Neural cell (in vitro differentiated cells): ENCODE data around the gene PODXL2. TPM values are rescaled to one million over a fixed set of nuclear protein-coding genes. Genes with fewer than 3 reads are reported as not detected.

Experiments used
- H2AFZ ChIP-seq: fragments of 200-600, 300-800 bp; sonication (generic), shearing (Covaris generic); 2 replicates; pipeline ENCODE4 v1.6.0; 2014; ENCODE audit warnings: low read depth, mild to moderate bottlenecking, antibody characterized with exemption, low read length, moderate library complexity
- H3F3A ChIP-seq: fragments of 200-600 bp; shearing (Covaris generic); 2 replicates; pipeline ENCODE4 v1.6.1; 2016; ENCODE audit warnings: mild to moderate bottlenecking, moderate library complexity, mixed read lengths, antibody characterized with exemption, low read length; ENCODE audit not compliant: insufficient read depth, poor library complexity, severe bottlenecking
- H3K27ac ChIP-seq: fragments of 200-600, 300-800 bp; sonication (generic), shearing (Covaris generic); 2 replicates; pipeline ENCODE4 v1.5.1; 2014; ENCODE audit warnings: mild to moderate bottlenecking, low read length, moderate library complexity
- H3K27me3 ChIP-seq: fragments of 300-800, 200-600 bp; sonication (generic), shearing (Covaris generic); 2 replicates; pipeline ENCODE4 v1.6.0; 2014; ENCODE audit warnings: mild to moderate bottlenecking, low read depth, low read length, moderate library complexity; ENCODE audit not compliant: insufficient read depth
- H3K36me3 ChIP-seq: fragments of 300-800, 200-600 bp; sonication (generic), shearing (Covaris generic); 2 replicates; pipeline ENCODE4 v1.5.1; 2014; ENCODE audit warnings: mild to moderate bottlenecking, antibody characterized with exemption, low read length, moderate library complexity; ENCODE audit not compliant: insufficient read depth
- H3K4me2 ChIP-seq: fragments of 300-800, 200-600 bp; sonication (generic), shearing (Covaris generic); 2 replicates; pipeline ENCODE4 v1.6.0; 2014; ENCODE audit warnings: mild to moderate bottlenecking, low read length
- H3K4me3 ChIP-seq: fragments of 300-800, 200-600 bp; sonication (generic), shearing (Covaris generic); 2 replicates; pipeline ENCODE4 v1.5.1; 2014; ENCODE audit warnings: mild to moderate bottlenecking, low read length, moderate library complexity
- H3K79me2 ChIP-seq: fragments of 200-600 bp; shearing (Covaris generic); replicated peaks from 2 replicates; pipeline ENCODE4 v1.6.0; 2014; ENCODE audit warnings: mild to moderate bottlenecking, low read length, moderate library complexity; ENCODE audit not compliant: insufficient read depth
- H3K9ac ChIP-seq: fragments of 300-800, 200-600 bp; sonication (generic), shearing (Covaris generic); 2 replicates; pipeline ENCODE4 v1.6.1; 2016; ENCODE audit warnings: mild to moderate bottlenecking, low read length, mixed read lengths
- H3K9me2 ChIP-seq: fragments of 200-600 bp; shearing (Covaris generic); 2 replicates; pipeline ENCODE4 v1.6.1; 2016; ENCODE audit warnings: mild to moderate bottlenecking, low read length, mixed read lengths; ENCODE audit not compliant: insufficient read depth
- H3K9me3 ChIP-seq: fragments of 200-600, 300-800 bp; sonication (generic), shearing (Covaris generic); 2 replicates; pipeline ENCODE4 v1.6.1; 2016; ENCODE audit warnings: mild to moderate bottlenecking, mixed run types, low read length, moderate library complexity, mixed read lengths
- H4K20me1 ChIP-seq: fragments of 200-600 bp; shearing (Covaris generic); 2 replicates; pipeline ENCODE4 v1.6.1; 2016; ENCODE audit warnings: mild to moderate bottlenecking, mixed run types; ENCODE audit not compliant: insufficient read depth
- EP300 ChIP-seq: fragments of 450-650 bp; conservative IDR thresholded peaks from 2 replicates; pipeline ENCODE4 v1.6.1; 2014; ENCODE audit warnings: antibody characterized with exemption, mild to moderate bottlenecking, moderate library complexity; ENCODE audit not compliant: poor library complexity, severe bottlenecking
- EZH2 ChIP-seq: fragments of 200-600, 300-800 bp; shearing (Covaris generic), sonication (generic); IDR thresholded peaks from 2 replicates; pipeline ENCODE4 v1.6.1; 2014; ENCODE audit warnings: antibody characterized with exemption, low read length, borderline replicate concordance, mild to moderate bottlenecking; ENCODE audit not compliant: insufficient read depth, poor library complexity, severe bottlenecking
- MXI1 ChIP-seq: fragments of 450-650 bp; conservative IDR thresholded peaks from 2 replicates; pipeline ENCODE4 v1.6.1; 2014; ENCODE audit warnings: antibody characterized with exemption, mild to moderate bottlenecking; ENCODE audit not compliant: poor library complexity, severe bottlenecking
- POLR2AphosphoS5 ChIP-seq: IDR thresholded peaks from 2 replicates; pipeline ENCODE4 v1.6.1; 2012
- RAD21 ChIP-seq: fragments of 450-650 bp; conservative IDR thresholded peaks from 2 replicates; pipeline ENCODE4 v1.6.1; 2014; ENCODE audit warnings: antibody characterized with exemption, mild to moderate bottlenecking, moderate library complexity
- SMC3 ChIP-seq: fragments of 450-650 bp; conservative IDR thresholded peaks from 2 replicates; pipeline ENCODE4 v1.6.1; 2014; ENCODE audit warnings: antibody characterized with exemption, mild to moderate bottlenecking, moderate library complexity; ENCODE audit not compliant: poor library complexity
- TAF1 ChIP-seq: IDR thresholded peaks from 2 replicates; pipeline ENCODE4 v1.6.1; 2012; ENCODE audit warnings: low read depth
- polyA plus RNA-seq: library from polyadenylated mRNA; depleted of rRNA; stranded (reverse); fragments of >200 nt; gene quantifications from 2 replicates; pipeline ENCODE4 v1.2.3, GENCODE V29; 2014
- TF ChIP-seq, protein P1 (sequence below): IDR thresholded peaks from 2 replicates; pipeline ENCODE4 v1.6.1; 2012; ENCODE audit warnings: borderline replicate concordance
- TF ChIP-seq, protein P2 (sequence below): fragments of 450-650 bp; IDR thresholded peaks from 2 replicates; pipeline ENCODE4 v1.5.1; 2014; ENCODE audit warnings: antibody characterized with exemption, mild to moderate bottlenecking, moderate library complexity; ENCODE audit not compliant: poor library complexity, severe bottlenecking

Gene PODXL2
- polyA plus RNA-seq, 1 donor from 2014 or later: 266 TPM

DNA sequence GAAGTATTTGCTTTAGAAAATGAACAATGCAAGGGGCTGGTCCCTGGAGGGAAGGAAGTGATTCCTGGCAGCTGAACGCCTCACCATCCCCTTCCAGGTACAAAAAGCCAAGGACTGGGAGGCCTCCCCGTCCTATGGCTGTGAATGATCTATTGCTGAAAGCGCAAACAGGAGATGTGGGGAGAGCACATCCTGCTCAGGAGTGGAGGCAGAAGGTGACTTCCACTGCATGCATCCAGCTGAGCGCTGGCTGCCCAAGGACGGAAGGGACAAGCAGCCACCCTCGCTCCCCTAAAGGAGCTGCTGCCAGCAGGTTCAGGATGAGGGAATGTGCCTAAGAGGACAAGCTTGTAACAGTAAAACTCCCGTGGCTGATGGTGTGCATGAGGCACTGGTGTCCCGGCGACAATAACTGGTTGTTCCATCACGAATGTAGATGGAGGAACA lies 85.2 kb downstream of the PODXL2 start:
- H3F3A ChIP-seq: no peaks in the 10 kb centered on the region
- no peaks in the 10 kb centered on the region for H4K20me1 ChIP-seq
- H3K4me2 ChIP-seq: no peak overlapping the region
- no peak overlapping the region for H3K27ac ChIP-seq
- H3K79me2 ChIP-seq: no peaks in the 10 kb centered on the region
- no peak overlapping the region for H2AFZ ChIP-seq
- no peak overlapping the region for H3K9ac ChIP-seq
- H3K27me3 ChIP-seq: no peaks in the 10 kb centered on the region
- no peak overlapping the region for H3K4me3 ChIP-seq
- H3K9me3 ChIP-seq: no peaks in the 10 kb centered on the region
- H3K36me3 ChIP-seq: no peaks in the 10 kb centered on the region
- H3K9me2 ChIP-seq: no peaks in the 10 kb centered on the region
- no peak for TF ChIP-seq POLR2AphosphoS5
- no peak for TF ChIP-seq SMC3
- TF ChIP-seq RAD21: no peak
- TF ChIP-seq TAF1: no peak
- TF ChIP-seq EP300: no peak
- TF ChIP-seq MXI1: no peak
- TF ChIP-seq, protein P1, sequence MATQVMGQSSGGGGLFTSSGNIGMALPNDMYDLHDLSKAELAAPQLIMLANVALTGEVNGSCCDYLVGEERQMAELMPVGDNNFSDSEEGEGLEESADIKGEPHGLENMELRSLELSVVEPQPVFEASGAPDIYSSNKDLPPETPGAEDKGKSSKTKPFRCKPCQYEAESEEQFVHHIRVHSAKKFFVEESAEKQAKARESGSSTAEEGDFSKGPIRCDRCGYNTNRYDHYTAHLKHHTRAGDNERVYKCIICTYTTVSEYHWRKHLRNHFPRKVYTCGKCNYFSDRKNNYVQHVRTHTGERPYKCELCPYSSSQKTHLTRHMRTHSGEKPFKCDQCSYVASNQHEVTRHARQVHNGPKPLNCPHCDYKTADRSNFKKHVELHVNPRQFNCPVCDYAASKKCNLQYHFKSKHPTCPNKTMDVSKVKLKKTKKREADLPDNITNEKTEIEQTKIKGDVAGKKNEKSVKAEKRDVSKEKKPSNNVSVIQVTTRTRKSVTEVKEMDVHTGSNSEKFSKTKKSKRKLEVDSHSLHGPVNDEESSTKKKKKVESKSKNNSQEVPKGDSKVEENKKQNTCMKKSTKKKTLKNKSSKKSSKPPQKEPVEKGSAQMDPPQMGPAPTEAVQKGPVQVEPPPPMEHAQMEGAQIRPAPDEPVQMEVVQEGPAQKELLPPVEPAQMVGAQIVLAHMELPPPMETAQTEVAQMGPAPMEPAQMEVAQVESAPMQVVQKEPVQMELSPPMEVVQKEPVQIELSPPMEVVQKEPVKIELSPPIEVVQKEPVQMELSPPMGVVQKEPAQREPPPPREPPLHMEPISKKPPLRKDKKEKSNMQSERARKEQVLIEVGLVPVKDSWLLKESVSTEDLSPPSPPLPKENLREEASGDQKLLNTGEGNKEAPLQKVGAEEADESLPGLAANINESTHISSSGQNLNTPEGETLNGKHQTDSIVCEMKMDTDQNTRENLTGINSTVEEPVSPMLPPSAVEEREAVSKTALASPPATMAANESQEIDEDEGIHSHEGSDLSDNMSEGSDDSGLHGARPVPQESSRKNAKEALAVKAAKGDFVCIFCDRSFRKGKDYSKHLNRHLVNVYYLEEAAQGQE: no peak
- TF ChIP-seq, protein P2, sequence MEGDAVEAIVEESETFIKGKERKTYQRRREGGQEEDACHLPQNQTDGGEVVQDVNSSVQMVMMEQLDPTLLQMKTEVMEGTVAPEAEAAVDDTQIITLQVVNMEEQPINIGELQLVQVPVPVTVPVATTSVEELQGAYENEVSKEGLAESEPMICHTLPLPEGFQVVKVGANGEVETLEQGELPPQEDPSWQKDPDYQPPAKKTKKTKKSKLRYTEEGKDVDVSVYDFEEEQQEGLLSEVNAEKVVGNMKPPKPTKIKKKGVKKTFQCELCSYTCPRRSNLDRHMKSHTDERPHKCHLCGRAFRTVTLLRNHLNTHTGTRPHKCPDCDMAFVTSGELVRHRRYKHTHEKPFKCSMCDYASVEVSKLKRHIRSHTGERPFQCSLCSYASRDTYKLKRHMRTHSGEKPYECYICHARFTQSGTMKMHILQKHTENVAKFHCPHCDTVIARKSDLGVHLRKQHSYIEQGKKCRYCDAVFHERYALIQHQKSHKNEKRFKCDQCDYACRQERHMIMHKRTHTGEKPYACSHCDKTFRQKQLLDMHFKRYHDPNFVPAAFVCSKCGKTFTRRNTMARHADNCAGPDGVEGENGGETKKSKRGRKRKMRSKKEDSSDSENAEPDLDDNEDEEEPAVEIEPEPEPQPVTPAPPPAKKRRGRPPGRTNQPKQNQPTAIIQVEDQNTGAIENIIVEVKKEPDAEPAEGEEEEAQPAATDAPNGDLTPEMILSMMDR: no peak
- TF ChIP-seq EZH2: no peak

DNA sequence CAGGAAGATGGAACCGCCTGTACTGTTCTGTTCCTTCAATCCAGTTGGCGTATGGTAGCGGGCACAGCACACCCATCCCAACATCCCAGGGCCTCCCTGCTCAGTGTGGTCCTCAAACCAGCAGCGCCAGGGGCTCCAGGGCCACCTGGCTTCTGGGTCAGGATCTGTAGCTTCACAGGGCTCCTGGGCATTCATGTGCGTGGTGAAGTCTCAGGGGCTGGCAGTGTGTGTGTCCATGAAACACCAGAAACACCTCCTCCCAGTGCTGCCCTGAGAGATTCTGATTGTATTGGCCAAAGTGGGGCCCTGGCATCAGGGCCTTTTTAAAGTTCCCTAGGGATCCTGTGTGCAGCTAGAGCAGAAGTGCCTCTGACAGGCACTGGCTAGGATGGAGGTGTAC lies 85.9 kb downstream of the PODXL2 start:
- H2AFZ ChIP-seq: no peak overlapping the region
- H3K9ac ChIP-seq: no peak overlapping the region
- no peaks in the 10 kb centered on the region for H3F3A ChIP-seq
- no peaks in the 10 kb centered on the region for H3K27me3 ChIP-seq
- H3K4me2 ChIP-seq: no peak overlapping the region
- no peaks in the 10 kb centered on the region for H3K9me2 ChIP-seq
- no peaks in the 10 kb centered on the region for H3K9me3 ChIP-seq
- H3K36me3 ChIP-seq: no peaks in the 10 kb centered on the region
- H4K20me1 ChIP-seq: no peaks in the 10 kb centered on the region
- no peaks in the 10 kb centered on the region for H3K79me2 ChIP-seq
- TF ChIP-seq EP300 (no peak), RAD21 (no peak), SMC3 (no peak), EZH2 (no peak), MXI1 (no peak), POLR2AphosphoS5 (no peak), TAF1 (no peak)
- TF ChIP-seq, protein P2: no peak
- TF ChIP-seq, protein P1: no peak
- H3K4me3 ChIP-seq: no peak overlapping the region
- no peak overlapping the region for H3K27ac ChIP-seq
